Neural progenitor cell (in vitro differentiated cells): ENCODE data around the gene DLGAP4.

Experiments used
- CTCF ChIP-seq: fragments of 200-600 bp; sonication (generic); IDR thresholded peaks from 2 replicates; pipeline ENCODE4 v1.5.1; 2017; ENCODE audit warnings: antibody characterized with exemption, mild to moderate bottlenecking
- EZH2phosphoT487 ChIP-seq: fragments of 200-600 bp; sonication (generic); IDR thresholded peaks from 2 replicates; pipeline ENCODE4 v1.6.1; 2017; ENCODE audit warnings: antibody characterized with exemption

GRCh38 chr20:36547186-36548005 is 241.3 kb downstream of the DLGAP4 start:
- TF ChIP-seq CTCF (no peak), EZH2phosphoT487 (no peak)
